HepG2 (cell line): ENCODE results near the gene KAT6B. TPM values are rescaled to one million over a fixed set of nuclear protein-coding genes. Genes with fewer than 3 reads are reported as not detected.

Experiments used
- ATAC-seq: fragments of 200-7000 bp; cut with Tn5 transposase; 3 replicates; pipeline ENCODE4 v1.9.1; 2020; ENCODE audit warnings: mild to moderate bottlenecking, moderate library complexity
- BruUV-seq: library from RNA; stranded (reverse); fragments of 400-500 nt; replicated peaks from 2 replicates; lab custom pipeline; 2021; lab: Mats Ljungman, UMichigan
- CTCF ChIA-PET: fragments of 300-600 bp; formaldehyde crosslinking; extraction: SDS; loops from one replicate; lab custom pipeline; 2021; ENCODE audit warnings: low total read pairs, inconsistent platforms, low intra/inter-chr PET ratio; lab: Yijun Ruan, JAX
- POLR2A ChIA-PET: fragments of 350-600 bp; sonication (Branson Sonifier 250); formaldehyde crosslinking; loops from one replicate; lab custom pipeline; 2020; ENCODE audit warnings: antibody characterized with exemption, inconsistent platforms; lab: Yijun Ruan, JAX
- DNase-seq: peaks from one replicate; pipeline ENCODE4 v3.0.0-alpha.2; 2015; ENCODE audit warnings: low spot score
- FAIRE-seq: peaks from 3 replicates; lab custom pipeline; 2011; peaks lifted over from hg19 to GRCh38; lab: Jason Lieb, UNC
- H2AFZ ChIP-seq: one replicate; pipeline ENCODE4 v1.6.1; 2011; ENCODE audit warnings: low read length, inconsistent platforms
- H3K27ac ChIP-seq: fragments of 300-600 bp; 3 replicates; pipeline ENCODE4 v1.8.0; 2011; ENCODE audit warnings: mixed run types, mild to moderate bottlenecking, mixed read lengths, low read length, inconsistent platforms; ENCODE audit not compliant: insufficient read depth; ENCODE audit errors: extremely low read length
- H3K27me3 ChIP-seq, 2 experiments: fragments of 200-600 bp in 1 of 2; 2 replicates in 1 of 2; 3 replicates in 1 of 2; pipeline versions ENCODE4 v1.6.0 to v1.8.0; 2011; ENCODE audit warnings: low read length in 2 of 2, mild to moderate bottlenecking in 2 of 2, moderate library complexity in 2 of 2, inconsistent platforms in 1 of 2; ENCODE audit not compliant: insufficient read depth in 2 of 2, control insufficient read depth in 1 of 2
- H3K36me3 ChIP-seq, 2 experiments: fragments of 200-600 bp in 1 of 2; replicated peaks in 1 of 2; 2 replicates in 1 of 2; 3 replicates in 1 of 2; pipeline versions ENCODE4 v1.5.1 to v1.8.0; 2011; ENCODE audit warnings: low read length in 2 of 2, inconsistent platforms in 1 of 2; ENCODE audit not compliant: insufficient read depth in 2 of 2, control insufficient read depth in 1 of 2
- H3K4me1 ChIP-seq: 2 replicates; pipeline ENCODE4 v1.5.1; 2012; ENCODE audit warnings: low read length, inconsistent platforms; ENCODE audit not compliant: insufficient read depth
- H3K4me2 ChIP-seq: 2 replicates; pipeline ENCODE4 v1.6.0; 2011; ENCODE audit warnings: low read depth, low read length, inconsistent platforms
- H3K4me3 ChIP-seq, 3 experiments: fragments of 200-600 bp in 1 of 3; sonication (generic), shearing (Covaris generic) in 1 of 3; replicated peaks in 1 of 3; 2 replicates each; pipeline ENCODE4 v1.5.1; 2011 to 2016; ENCODE audit warnings: low read length in 3 of 3, inconsistent platforms in 2 of 3, low read depth in 2 of 3, mild to moderate bottlenecking in 2 of 3, control low read depth in 1 of 3, mixed read lengths in 1 of 3; ENCODE audit not compliant: insufficient read depth in 1 of 3
- H3K79me2 ChIP-seq: one replicate; pipeline ENCODE4 v1.6.1; 2011; ENCODE audit warnings: low read length, inconsistent platforms; ENCODE audit not compliant: insufficient read depth
- H3K9ac ChIP-seq: 2 replicates; pipeline ENCODE4 v1.6.0; 2011; ENCODE audit warnings: mild to moderate bottlenecking, low read depth, low read length, inconsistent platforms; ENCODE audit not compliant: insufficient read depth
- H3K9me3 ChIP-seq: 2 replicates; pipeline ENCODE4 v1.5.1; 2012; ENCODE audit warnings: mild to moderate bottlenecking, low read length
- H4K20me1 ChIP-seq: 2 replicates; pipeline ENCODE4 v1.6.0; 2011; ENCODE audit warnings: inconsistent platforms, mild to moderate bottlenecking, low read length, moderate library complexity; ENCODE audit not compliant: insufficient read depth
- CAMTA2 ChIP-seq: sonication (generic); formaldehyde crosslinking; IDR thresholded peaks from 2 replicates; pipeline ENCODE4 v1.4.0; 2020; ENCODE audit warnings: mild to moderate bottlenecking, missing genetic modification reagents, borderline replicate concordance
- GFI1 ChIP-seq: sonication (generic); formaldehyde crosslinking; IDR thresholded peaks from 2 replicates; pipeline ENCODE4 v1.5.0; 2020; ENCODE audit warnings: missing genetic modification reagents, mild to moderate bottlenecking, borderline replicate concordance
- HMGXB4 ChIP-seq, 2 experiments: sonication (generic) in 1 of 2; formaldehyde crosslinking in 1 of 2; IDR thresholded peaks; 2 replicates each; pipeline versions ENCODE4 v1.4.0 to v1.6.1; 2018 to 2020; ENCODE audit warnings: missing genetic modification reagents in 2 of 2, borderline replicate concordance in 1 of 2, low read depth in 1 of 2, mild to moderate bottlenecking in 1 of 2, missing biosample characterization in 1 of 2
- MLLT10 ChIP-seq: sonication (generic); formaldehyde crosslinking; IDR thresholded peaks from 2 replicates; pipeline ENCODE4 v1.4.0; 2020; ENCODE audit warnings: missing genetic modification reagents
- MYC ChIP-seq: sonication (generic); formaldehyde crosslinking; IDR thresholded peaks from 2 replicates; pipeline ENCODE4 v1.9.0; 2021; ENCODE audit warnings: missing genetic modification reagents, borderline replicate concordance
- MZF1 ChIP-seq: sonication (generic); formaldehyde crosslinking; IDR thresholded peaks from 2 replicates; pipeline ENCODE4 v1.8.1; 2023; ENCODE audit warnings: mild to moderate bottlenecking, missing genetic modification reagents, borderline replicate concordance
- NAIF1 ChIP-seq: sonication (generic); formaldehyde crosslinking; IDR thresholded peaks from 2 replicates; pipeline ENCODE4 v1.5.0; 2020; ENCODE audit warnings: mild to moderate bottlenecking, missing genetic modification reagents, borderline replicate concordance
- POLR2AphosphoS2 ChIP-seq: IDR thresholded peaks from 2 replicates; pipeline ENCODE4 v1.6.1; 2011; ENCODE audit warnings: low read depth, low read length, improper control_type of control experiment
- SRSF4 ChIP-seq: fragments of 200-400 bp; formaldehyde crosslinking; IDR thresholded peaks from one replicate; pipeline ENCODE4 v1.6.1; 2018; ENCODE audit warnings: mild to moderate bottlenecking, low read depth, low read length, moderate library complexity; ENCODE audit not compliant: poor library complexity, severe bottlenecking
- UBTF ChIP-seq: sonication (generic); formaldehyde crosslinking; IDR thresholded peaks from 2 replicates; pipeline ENCODE4 v1.4.0; 2020; ENCODE audit warnings: mild to moderate bottlenecking, missing genetic modification reagents
- ZBTB7B ChIP-seq: sonication (generic); formaldehyde crosslinking; IDR thresholded peaks from 2 replicates; pipeline ENCODE4 v1.4.0; 2020; ENCODE audit warnings: missing genetic modification reagents
- ZBTB8A ChIP-seq: sonication (generic); formaldehyde crosslinking; IDR thresholded peaks from 2 replicates; pipeline ENCODE4 v1.4.0; 2020; ENCODE audit warnings: mild to moderate bottlenecking, low read depth, missing genetic modification reagents, borderline replicate concordance
- ZNF546 ChIP-seq: sonication (generic); formaldehyde crosslinking; conservative IDR thresholded peaks from 2 replicates; pipeline ENCODE4 v1.8.1; 2023; ENCODE audit warnings: mild to moderate bottlenecking, missing genetic modification reagents
- ZNF674 ChIP-seq: sonication (generic); formaldehyde crosslinking; IDR thresholded peaks from 2 replicates; pipeline ENCODE4 v1.5.0; 2020; ENCODE audit warnings: low read depth, mild to moderate bottlenecking, missing genetic modification reagents
- ZNF720 ChIP-seq: sonication (generic); formaldehyde crosslinking; IDR thresholded peaks from 2 replicates; pipeline ENCODE4 v1.4.0; 2020; ENCODE audit warnings: missing genetic modification reagents
- ZNF724P ChIP-seq: sonication (generic); formaldehyde crosslinking; IDR thresholded peaks from 2 replicates; pipeline ENCODE4 v1.8.0; 2022; ENCODE audit warnings: missing genetic modification reagents, borderline replicate concordance
- ZXDC ChIP-seq: sonication (generic); formaldehyde crosslinking; IDR thresholded peaks from 2 replicates; pipeline ENCODE4 v1.5.0; 2020; ENCODE audit warnings: mild to moderate bottlenecking, missing genetic modification reagents
- WGBS: methylation state at CpG from one replicate; pipeline ENCODE4 v1.1.6; 2017; ENCODE audit warnings: low lambda C conversion rate; 5-methylcytosine and 5-hydroxymethylcytosine counted together
- in situ Hi-C: cut with HindIII; loops from 2 replicates; pipeline ENCODE4 v1.10.0; 2017; ENCODE audit warnings: low pct_unique_long_range_greater_than_20kb; ENCODE audit not compliant: extremely low pct_ligation_motif_present
- intact Hi-C: fragments of 100-400 bp; cut with micrococcal nuclease; formaldehyde crosslinking; loops from one replicate; pipeline ENCODE4 v1.10.0; 2022; ENCODE audit not compliant: unreplicated experiment
- polyA plus RNA-seq, 8 experiments: library from polyadenylated mRNA; depleted of rRNA in 3 of 8; stranded (reverse) in 7 of 8; unstranded in 1 of 8; fragments of >200 nt; fragmentation: Illumina TruSeq in 4 of 8; extraction: Trizol in 4 of 8; gene quantifications; 2 replicates each; pipeline versions ENCODE4 v1.2.1 to v1.2.3, GENCODE V29; 2011 to 2016; ENCODE audit warnings: low read depth in 4 of 8, missing spikeins in 1 of 8, mixed read lengths in 1 of 8; ENCODE audit not compliant: insufficient read depth in 1 of 8
- total RNA-seq, 5 experiments: library from RNA; depleted of rRNA; stranded (reverse); fragments of >200 nt; fragmentation: Illumina TruSeq; extraction: Trizol; gene quantifications; 2 replicates each; pipeline ENCODE4 v1.2.3, GENCODE V29; 2016; ENCODE audit warnings: low read depth in 1 of 5

Gene KAT6B
- total and polyA plus RNA-seq, 2 of the 13 experiments (the other 11 are each of a cell fraction or from before 2014, with no cell fraction given), result 3.0 to 9.5 TPM

- no peak for FAIRE-seq
- CTCF ChIA-PET, result no interaction called here
These were observed 48.2 kb downstream of the KAT6B start for GRCh38 chr10:74874649-74875048.

GRCh38 chr10:74875068-74875467, 48.7 kb downstream of the KAT6B start:
- Histone ChIP-seq H3K27me3 (no peaks in the 10 kb centered on the region), H2AFZ (no peak overlapping the region), H3K36me3 (peaks cover 0 to 2% of the 10 kb centered on the region in 2 experiments; a peak in 3 of 5 replicates), H3K9ac (no peak overlapping the region), H3K4me3 (no peak overlapping the region), H4K20me1 (0 out of 2 replicates have a peak, but pooled peaks cover 7% of the 10 kb centered on the region), H3K4me1 (peaks cover 23% of the 10 kb centered on the region), H3K9me3 (no peaks in the 10 kb centered on the region), H3K79me2 (peaks cover 2% of the 10 kb centered on the region), H3K27ac (no peak overlapping the region), H3K4me2 (no peak overlapping the region)
- no TSS peak for BruUV-seq
- FAIRE-seq (no peak), ATAC-seq (no peak), DNase-seq (no peak)
- intact Hi-C loops, result no loop called here
- CTCF ChIA-PET, result no interaction called here
- POLR2A ChIA-PET, result no interaction called here
- in situ Hi-C loops, result no loop called here
- no peak for TF ChIP-seq GFI1 (CRISPR knock-in tag)
- TF ChIP-seq ZXDC, result no peak
- no peak for TF ChIP-seq ZNF724P
- TF ChIP-seq UBTF (CRISPR knock-in tag), result no peak
- TF ChIP-seq POLR2AphosphoS2, result no peak
- TF ChIP-seq HMGXB4 (CRISPR knock-in tag; IDR thresholded peaks at IDR 0.05; ENCODE audit: borderline replicate concordance in 1 of 2, low read depth in 1 of 2), result no peak
- TF ChIP-seq MZF1, result no peak
- TF ChIP-seq ZNF720 (CRISPR knock-in tag), result no peak

More at GRCh38 chr10:74874649-74875048, 48.2 kb downstream of the KAT6B start:
- ATAC-seq, result no peak
- Histone ChIP-seq H3K36me3 (peaks cover 0 to 2% of the 10 kb centered on the region in 2 experiments; a peak in 3 of 5 replicates), H3K27me3 (no peaks in the 10 kb centered on the region), H3K27ac (no peak overlapping the region), H3K4me1 (peaks cover 26% of the 10 kb centered on the region), H2AFZ (no peak overlapping the region), H3K79me2 (peaks cover 2% of the 10 kb centered on the region), H3K9ac (no peak overlapping the region), H3K4me2 (no peak overlapping the region), H3K9me3 (no peaks in the 10 kb centered on the region), H4K20me1 (0 out of 2 replicates have a peak, but pooled peaks cover 7% of the 10 kb centered on the region), H3K4me3 (no peak overlapping the region)
- intact Hi-C loops (no loop called here), in situ Hi-C loops (no loop called here)
- 100% methylated on average over 1 of the region's 1 CpG for WGBS
- TF ChIP-seq MYC, result no peak
- TF ChIP-seq MLLT10, result no peak
- TF ChIP-seq ZNF674 (CRISPR knock-in tag), result no peak
- no peak for TF ChIP-seq SRSF4
- no peak for TF ChIP-seq ZNF546 (CRISPR knock-in tag)
- TF ChIP-seq ZBTB8A (CRISPR knock-in tag), result no peak
- no peak for TF ChIP-seq CAMTA2 (CRISPR knock-in tag)
- no peak for TF ChIP-seq NAIF1
- no peak for TF ChIP-seq ZBTB7B
- no peak for DNase-seq
- POLR2A ChIA-PET, result no interaction called here
- no TSS peak for BruUV-seq
